Upper lobe of left lung (tissue), 6 donors: ENCODE results near the gene MOB3C. TPM values are rescaled to one million over a fixed set of nuclear protein-coding genes. Genes with fewer than 3 reads are reported as not detected.

Experiments
- ATAC-seq, 2 donors: fragments of 200-7000 bp; cut with Tn5 transposase; one replicate each; pipeline ENCODE4 v1.9.1; 2022; ENCODE audit warnings: mild to moderate bottlenecking in 2 of 2, moderate library complexity in 2 of 2; ENCODE audit not compliant: low FRiP score in 2 of 2
- DNase-seq, 2 donors: peaks; one replicate each; pipeline ENCODE4 v3.0.0-alpha.2; 2019 to 2020
- H3K27ac ChIP-seq, 4 donors: fragments of 200-600 bp; sonication (generic); one replicate each; pipeline ENCODE4 v1.5.1; 2016 to 2019
- H3K27me3 ChIP-seq, 4 donors: fragments of 200-600 bp; sonication (generic); one replicate each; pipeline ENCODE4 v1.5.1; 2017 to 2019
- H3K36me3 ChIP-seq, 4 donors: fragments of 200-600 bp; sonication (generic); one replicate each; pipeline ENCODE4 v1.5.1; 2016 to 2019
- H3K4me1 ChIP-seq, 4 donors: fragments of 200-600 bp; sonication (generic); one replicate each; pipeline ENCODE4 v1.5.1; 2018 to 2019
- H3K4me3 ChIP-seq, 4 donors: fragments of 200-600 bp; sonication (generic); one replicate each; pipeline ENCODE4 v1.5.1; 2017 to 2019; ENCODE audit warnings: mild to moderate bottlenecking in 2 of 4, moderate library complexity in 1 of 4
- H3K9me3 ChIP-seq, 4 donors: fragments of 200-600 bp; sonication (generic); one replicate each; pipeline ENCODE4 v1.5.1; 2018 to 2019
- EP300 ChIP-seq, 4 donors: sonication (generic); formaldehyde crosslinking; IDR thresholded peaks; one replicate each; pipeline ENCODE4 v1.5.1; 2017; ENCODE audit warnings: antibody characterized with exemption in 4 of 4, control low read depth in 2 of 4
- POLR2A ChIP-seq, 4 donors: fragments of 450-650 bp; IDR thresholded peaks; one replicate each; pipeline ENCODE4 v1.5.1; 2016 to 2017; ENCODE audit warnings: antibody characterized with exemption in 4 of 4, mild to moderate bottlenecking in 2 of 4
- POLR2AphosphoS5 ChIP-seq, 2 donors: sonication (generic); formaldehyde crosslinking; IDR thresholded peaks; one replicate each; pipeline ENCODE4 v1.5.1; 2017; ENCODE audit warnings: antibody characterized with exemption in 2 of 2
- WGBS, 2 donors: methylation state at CpG; one replicate each; pipeline ENCODE4 v1.1.5; 2017 to 2018; 5-methylcytosine and 5-hydroxymethylcytosine counted together
- total RNA-seq, 6 donors: library from RNA; depleted of rRNA in 4 of 6; stranded (reverse); fragments of >200 nt in 4 of 6; gene quantifications; one replicate each; pipeline versions ENCODE4 v1.1.0 to v1.2.1, GENCODE V29; 2016 to 2021
- TF ChIP-seq, protein P1 (sequence below), 6 experiments: fragments of 450-650 bp in 4 of 6; fragments of 200-600 bp in 2 of 6; sonication (generic) in 2 of 6; IDR thresholded peaks; one replicate each; pipeline ENCODE4 v1.5.1; 2016 to 2019; ENCODE audit warnings: antibody characterized with exemption in 6 of 6
- donor health status: DM: no; HTN: no; CAD: no; lungs with moderate emphysema.
- donor health status: DM: no; HTN: yes; CAD: no; lungs with severe emphysema.

Gene MOB3C
- total RNA-seq, 6 donors from 2014 or later, result 15.1 to 33.3 (median 22.2) TPM

DNA sequence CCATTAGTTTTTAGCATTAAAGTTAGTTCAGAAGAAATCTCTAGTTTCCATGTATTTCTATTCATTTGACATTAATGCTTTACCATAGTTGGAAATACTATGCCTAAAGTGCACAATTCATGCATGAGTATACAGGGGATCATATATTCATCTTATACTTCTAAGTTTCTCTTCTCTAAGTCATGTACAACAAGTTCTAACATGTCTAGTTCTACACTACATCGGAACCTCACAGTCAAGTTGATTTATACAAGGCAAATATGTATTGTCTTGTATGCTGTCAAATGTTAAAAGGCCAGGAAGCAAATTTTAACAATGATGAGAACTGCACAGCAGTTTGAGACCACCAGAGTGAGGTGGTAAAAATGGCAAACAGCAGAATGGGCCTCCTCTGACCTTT is 22.9 kb upstream of the MOB3C start:
- TF ChIP-seq POLR2A (IDR thresholded peaks at IDR 0.05) (no peak), POLR2AphosphoS5 (IDR thresholded peaks at IDR 0.05) (no peak), EP300 (IDR thresholded peaks at IDR 0.05) (no peak)
- TF ChIP-seq, protein P1, sequence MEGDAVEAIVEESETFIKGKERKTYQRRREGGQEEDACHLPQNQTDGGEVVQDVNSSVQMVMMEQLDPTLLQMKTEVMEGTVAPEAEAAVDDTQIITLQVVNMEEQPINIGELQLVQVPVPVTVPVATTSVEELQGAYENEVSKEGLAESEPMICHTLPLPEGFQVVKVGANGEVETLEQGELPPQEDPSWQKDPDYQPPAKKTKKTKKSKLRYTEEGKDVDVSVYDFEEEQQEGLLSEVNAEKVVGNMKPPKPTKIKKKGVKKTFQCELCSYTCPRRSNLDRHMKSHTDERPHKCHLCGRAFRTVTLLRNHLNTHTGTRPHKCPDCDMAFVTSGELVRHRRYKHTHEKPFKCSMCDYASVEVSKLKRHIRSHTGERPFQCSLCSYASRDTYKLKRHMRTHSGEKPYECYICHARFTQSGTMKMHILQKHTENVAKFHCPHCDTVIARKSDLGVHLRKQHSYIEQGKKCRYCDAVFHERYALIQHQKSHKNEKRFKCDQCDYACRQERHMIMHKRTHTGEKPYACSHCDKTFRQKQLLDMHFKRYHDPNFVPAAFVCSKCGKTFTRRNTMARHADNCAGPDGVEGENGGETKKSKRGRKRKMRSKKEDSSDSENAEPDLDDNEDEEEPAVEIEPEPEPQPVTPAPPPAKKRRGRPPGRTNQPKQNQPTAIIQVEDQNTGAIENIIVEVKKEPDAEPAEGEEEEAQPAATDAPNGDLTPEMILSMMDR (IDR thresholded peaks at IDR 0.05), result no peak
- no peak for DNase-seq
- H3K4me3 ChIP-seq, result no peak overlapping the region
- ATAC-seq, result no peak
- no peaks in the 10 kb centered on the region for H3K27me3 ChIP-seq
- H3K9me3 ChIP-seq, result no peaks in the 10 kb centered on the region
- H3K27ac ChIP-seq, result no peak overlapping the region
- H3K4me1 ChIP-seq, result peaks cover 0 to 8% (median 0%) of the 10 kb centered on the region in 4 donors
- H3K36me3 ChIP-seq, result peaks cover 0 to 47% (median 11%) of the 10 kb centered on the region in 4 donors
- 87 to 91% methylated on average over 1 of the region's 1 CpG for WGBS, 2 donors

DNA sequence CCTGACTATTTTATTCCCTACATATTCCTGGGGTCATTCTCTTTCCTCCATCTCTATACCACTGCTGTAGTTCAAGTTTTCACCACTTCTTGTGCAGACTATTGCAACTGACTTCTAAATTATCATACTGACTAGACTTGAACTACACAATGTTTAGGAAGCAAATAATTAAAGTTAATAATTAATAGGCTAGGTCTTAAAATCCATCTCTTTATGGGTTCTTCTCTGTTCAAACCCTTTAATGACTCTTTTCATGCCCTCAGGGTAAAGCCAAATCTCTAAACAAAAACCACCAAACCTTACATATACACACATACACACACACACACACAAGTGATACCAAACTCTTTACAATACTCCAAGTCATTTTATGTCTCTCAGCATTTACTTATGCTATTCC is 22.3 kb upstream of the MOB3C start:
- Histone ChIP-seq H3K9me3 (no peaks in the 10 kb centered on the region), H3K27me3 (no peaks in the 10 kb centered on the region), H3K27ac (no peak overlapping the region), H3K4me1 (peaks cover 0 to 8% (median 0%) of the 10 kb centered on the region in 4 donors), H3K36me3 (peaks cover 0 to 53% (median 14%) of the 10 kb centered on the region in 4 donors), H3K4me3 (no peak overlapping the region)
- DNase-seq (no peak), ATAC-seq (no peak)
- TF ChIP-seq, protein P1 (IDR thresholded peaks at IDR 0.05), result no peak
- TF ChIP-seq POLR2A (IDR thresholded peaks at IDR 0.05) (no peak), POLR2AphosphoS5 (IDR thresholded peaks at IDR 0.05) (no peak), EP300 (IDR thresholded peaks at IDR 0.05) (no peak)

- H3K4me3 ChIP-seq, result no peak overlapping the region
- ATAC-seq (no peak), DNase-seq (no peak)
- 45 to 47% methylated on average over 2 of the region's 2 CpGs for WGBS, 2 donors
- no peaks in the 10 kb centered on the region for H3K9me3 ChIP-seq
- no peaks in the 10 kb centered on the region for H3K4me1 ChIP-seq
- TF ChIP-seq, protein P1 (IDR thresholded peaks at IDR 0.05), result no peak
- no peak for TF ChIP-seq POLR2A (IDR thresholded peaks at IDR 0.05)
- TF ChIP-seq EP300 (IDR thresholded peaks at IDR 0.05), result no peak
- TF ChIP-seq POLR2AphosphoS5 (IDR thresholded peaks at IDR 0.05), result no peak
- H3K27ac ChIP-seq, result peak overlapping the region in 1 of 4 donors; percentile 0
- H3K36me3 ChIP-seq, result peaks cover 0 to 56% (median 20%) of the 10 kb centered on the region in 4 donors
- H3K27me3 ChIP-seq, result no peaks in the 10 kb centered on the region
Measured at GRCh38 chr1:46637444-46638083, 21.0 kb upstream of the MOB3C start.

- WGBS, 2 donors, result 92 to 100% methylated on average over 2 of the region's 2 CpGs
- no peaks in the 10 kb centered on the region for H3K4me1 ChIP-seq
- H3K27ac ChIP-seq, result no peak overlapping the region
- H3K9me3 ChIP-seq, result no peaks in the 10 kb centered on the region
- no peak for TF ChIP-seq POLR2A (IDR thresholded peaks at IDR 0.05)
- TF ChIP-seq, protein P1 (IDR thresholded peaks at IDR 0.05), result no peak
- no peak for TF ChIP-seq EP300 (IDR thresholded peaks at IDR 0.05)
- TF ChIP-seq POLR2AphosphoS5 (IDR thresholded peaks at IDR 0.05), result no peak
- no peaks in the 10 kb centered on the region for H3K27me3 ChIP-seq
- H3K36me3 ChIP-seq, result peaks cover 0 to 61% (median 39%) of the 10 kb centered on the region in 4 donors
- ATAC-seq, result no peak
- no peak for DNase-seq
- no peak overlapping the region for H3K4me3 ChIP-seq
Measured at GRCh38 chr1:46635205-46635604, 18.6 kb upstream of the MOB3C start.

DNA sequence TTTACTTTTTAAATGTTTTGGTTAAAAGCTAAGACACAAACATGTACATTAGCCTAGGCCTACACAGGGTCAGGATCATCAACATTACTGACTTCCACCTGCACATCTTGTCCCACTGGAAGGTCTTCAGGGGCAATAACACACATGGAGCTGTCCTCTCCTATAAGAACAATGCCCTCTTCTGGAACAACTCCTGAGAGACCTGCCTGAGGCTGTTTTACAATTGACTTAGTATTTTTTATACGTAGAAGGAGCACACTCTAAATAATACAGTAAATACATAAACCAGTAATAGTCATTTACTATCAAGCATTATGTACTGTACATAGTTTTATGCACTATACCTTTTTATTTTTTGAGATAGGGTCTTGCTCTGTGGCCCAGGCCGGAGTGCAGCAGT is 14.1 kb upstream of the MOB3C start:
- no peak for TF ChIP-seq EP300 (IDR thresholded peaks at IDR 0.05)
- no peak for TF ChIP-seq POLR2AphosphoS5 (IDR thresholded peaks at IDR 0.05)
- TF ChIP-seq, protein P1 (IDR thresholded peaks at IDR 0.05), result no peak
- TF ChIP-seq POLR2A (IDR thresholded peaks at IDR 0.05), result no peak
- peaks cover 0 to 58% (median 38%) of the 10 kb centered on the region in 4 donors for H3K36me3 ChIP-seq
- H3K9me3 ChIP-seq, result no peaks in the 10 kb centered on the region
- H3K4me3 ChIP-seq, result no peak overlapping the region
- no peaks in the 10 kb centered on the region for H3K4me1 ChIP-seq
- H3K27me3 ChIP-seq, result no peaks in the 10 kb centered on the region
- no peak overlapping the region for H3K27ac ChIP-seq
- DNase-seq (no peak), ATAC-seq (no peak)
- 86 to 92% methylated on average over 2 of the region's 2 CpGs for WGBS, 2 donors
